Activated CD4-positive, alpha-beta T cell treated with anti-CD3 and anti-CD28 coated beads, Interleukin-2, Interleukin-6, amounts not matched to agents 100 ng/mL and 50 ng/mL, durations not matched to agents 16 hours and 8 hours (primary cell): Measurements from ENCODE around the gene B4GALNT3.
A peak's percentile ranks its signal among the peaks of the same experiment; 100 is the strongest.

Source experiments
- DNase-seq: peaks from one replicate; pipeline ENCODE4 v3.0.0-alpha.2; 2020

B4GALNT3 gene

GRCh38 chr12:602700-603068 lies 142.9 kb downstream of the B4GALNT3 start:
- DNase-seq, result no peak

- no peak for DNase-seq
Measured at GRCh38 chr12:604956-605355, 145.2 kb downstream of the B4GALNT3 start.

- DNase-seq, result peak; percentile 39
Measured at GRCh38 chr12:607541-608001, 147.8 kb downstream of the B4GALNT3 start.

- DNase-seq, result no peak
Measured at GRCh38 chr12:608413-608812, 148.7 kb downstream of the B4GALNT3 start.

- DNase-seq, result no peak
Measured at GRCh38 chr12:608921-609320, 149.2 kb downstream of the B4GALNT3 start.

GRCh38 chr12:611721-612120 lies 152.0 kb downstream of the B4GALNT3 start:
- no peak for DNase-seq

GRCh38 chr12:612293-612692 lies 152.6 kb downstream of the B4GALNT3 start:
- no peak for DNase-seq

GRCh38 chr12:612886-613285 lies 153.1 kb downstream of the B4GALNT3 start:
- no peak for DNase-seq
